GM10847 (cell line): ENCODE data around the gene JAZF1.

Experiments
- POLR2A ChIP-seq: IDR thresholded peaks from 2 replicates; pipeline ENCODE4 v1.6.1; 2011; ENCODE audit not compliant: insufficient read length; ENCODE audit errors: extremely low read depth

Gene JAZF1

DNA sequence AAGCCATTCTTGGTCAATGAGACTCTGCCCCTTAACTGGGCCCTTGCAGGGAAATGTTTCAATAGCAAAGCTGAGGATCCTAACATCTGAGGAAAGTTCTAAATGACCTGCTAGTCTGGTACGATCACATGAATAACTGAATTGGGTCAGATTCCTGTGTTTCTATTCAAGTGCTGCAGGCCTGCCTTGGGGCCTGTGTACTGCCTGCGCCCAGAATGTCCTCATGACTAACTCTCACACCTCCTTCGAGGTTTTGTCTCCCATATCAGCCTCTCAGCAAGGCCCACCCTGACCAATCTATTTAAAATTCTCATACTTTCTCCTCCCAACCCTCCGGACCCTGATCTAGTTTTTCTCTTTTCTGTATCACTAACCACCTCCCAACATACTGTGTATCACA lies 4.4 kb downstream of the JAZF1 start:
- no peak for TF ChIP-seq POLR2A

GRCh38 chr7:28174901-28175661 lies 5.5 kb downstream of the JAZF1 start:
- TF ChIP-seq POLR2A: no peak

DNA sequence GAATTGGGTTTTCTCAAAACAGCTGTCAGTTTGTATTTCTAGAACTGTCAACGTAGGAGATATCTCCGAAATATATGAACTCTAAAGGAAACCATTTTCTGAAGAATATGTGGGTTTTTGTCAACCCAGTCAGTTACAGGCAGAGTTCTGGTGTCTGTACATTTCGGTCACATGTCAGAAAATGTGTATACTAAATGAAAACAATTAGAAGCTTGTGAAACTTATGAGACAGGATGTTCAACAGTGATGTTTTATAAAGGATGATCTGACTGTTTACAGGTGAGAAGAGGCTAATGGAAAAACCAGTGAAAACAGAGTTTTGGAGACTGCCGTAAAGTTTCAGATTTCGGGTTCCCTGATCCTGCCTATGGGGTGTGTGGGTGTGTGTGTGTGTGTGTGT lies 6.2 kb downstream of the JAZF1 start:
- TF ChIP-seq POLR2A: no peak

DNA sequence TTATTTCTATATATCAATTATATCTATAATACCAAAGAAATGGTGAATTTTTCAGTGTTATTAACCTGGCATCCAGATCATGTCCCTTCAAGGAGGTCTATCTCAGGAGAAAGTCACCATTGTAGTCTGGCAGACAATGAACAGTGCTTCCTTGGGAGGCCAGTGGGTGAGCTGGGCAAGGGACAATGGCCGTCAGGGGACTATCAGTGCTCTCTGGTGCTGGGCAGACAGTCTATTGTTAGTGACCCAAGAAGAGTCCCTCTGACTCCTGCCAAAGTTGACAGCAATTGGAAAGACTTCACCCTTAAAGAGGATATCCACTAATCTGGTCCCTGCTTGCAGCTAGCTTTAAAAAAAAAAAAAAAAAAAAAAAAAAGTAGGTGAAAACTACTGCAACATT lies 7.1 kb downstream of the JAZF1 start:
- TF ChIP-seq POLR2A: no peak

DNA sequence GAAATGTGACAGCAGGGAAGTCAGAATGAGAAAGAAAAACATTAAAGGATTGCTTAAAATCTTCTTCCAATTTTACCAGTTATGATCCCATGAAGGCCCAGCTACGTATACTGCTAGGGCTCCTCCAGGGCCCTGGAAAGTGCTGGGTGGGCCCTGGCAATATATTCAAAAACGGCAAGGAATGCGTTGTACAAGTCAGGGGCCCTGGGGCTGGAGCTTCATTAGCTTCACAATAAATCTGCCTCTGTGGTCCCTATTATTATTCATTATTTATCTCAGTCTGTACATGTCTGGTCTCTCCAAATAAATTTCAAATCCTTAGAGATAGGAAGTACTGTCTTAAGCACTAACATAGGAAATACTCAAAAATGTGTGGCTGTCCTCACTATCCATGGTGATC lies 7.6 kb downstream of the JAZF1 start:
- TF ChIP-seq POLR2A: no peak

- TF ChIP-seq POLR2A: no peak
Observed at GRCh38 chr7:28170701-28171100, 9.9 kb downstream of the JAZF1 start.

GRCh38 chr7:28169230-28169629 lies 11.4 kb downstream of the JAZF1 start:
- TF ChIP-seq POLR2A: no peak

GRCh38 chr7:28168393-28169158 lies 12.0 kb downstream of the JAZF1 start:
- no peak for TF ChIP-seq POLR2A

GRCh38 chr7:28166982-28167715 lies 13.4 kb downstream of the JAZF1 start:
- TF ChIP-seq POLR2A: no peak

GRCh38 chr7:28165961-28166955 lies 14.3 kb downstream of the JAZF1 start:
- no peak for TF ChIP-seq POLR2A

GRCh38 chr7:28165261-28165660 lies 15.3 kb downstream of the JAZF1 start:
- TF ChIP-seq POLR2A: no peak

GRCh38 chr7:28163949-28164348 lies 16.6 kb downstream of the JAZF1 start:
- TF ChIP-seq POLR2A: no peak

DNA sequence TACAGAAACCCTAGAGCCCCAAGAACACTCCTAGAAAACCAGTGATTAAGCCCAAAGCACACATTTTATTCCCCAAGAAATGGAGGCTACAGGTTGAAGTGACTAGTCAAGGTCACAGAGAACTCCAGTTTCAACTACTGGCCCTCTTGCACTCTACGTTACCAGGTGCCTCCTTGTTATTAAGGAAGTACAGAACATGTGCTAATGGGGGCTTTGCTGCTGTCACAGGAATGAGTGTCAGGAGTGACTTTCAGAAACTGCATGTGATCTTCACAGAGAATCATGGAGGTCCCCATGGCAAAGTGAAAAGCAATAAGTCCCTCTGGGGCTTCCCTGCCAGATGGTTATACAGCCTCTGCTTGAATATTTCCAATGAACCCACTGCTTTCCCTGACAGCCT lies 19.3 kb downstream of the JAZF1 start:
- no peak for TF ChIP-seq POLR2A

- TF ChIP-seq POLR2A: no peak
Observed at GRCh38 chr7:28160551-28160991, 20.0 kb downstream of the JAZF1 start.
